Right lobe of liver (tissue), 4 donors: ENCODE measurements around the gene LRRC63.

Source experiments
- CTCF ChIP-seq, 4 donors: fragments of 200-600 bp in 3 of 4; fragments of 450-650 bp in 1 of 4; IDR thresholded peaks; one replicate each; pipeline versions ENCODE4 v1.5.1 to v1.8.0; 2016 to 2022; ENCODE audit warnings: antibody characterized with exemption in 4 of 4, mild to moderate bottlenecking in 2 of 4
- POLR2A ChIP-seq: fragments of 450-650 bp; IDR thresholded peaks from one replicate; pipeline ENCODE4 v1.6.1; 2017; ENCODE audit warnings: antibody characterized with exemption, mild to moderate bottlenecking
- donor health status: DM: no; HTN: no; CAD: no.
- donor health status: DM: no; HTN: no; CAD: no.
- donor health status: DM: no; HTN: yes; CAD: no.

- TF ChIP-seq CTCF (IDR thresholded peaks at IDR 0.05) (no peak), POLR2A (no peak)
Measured at GRCh38 chr13:46320406-46320805, 108.7 kb downstream of the LRRC63 start.
